Neural crest cell (in vitro differentiated cells): Measurements from ENCODE around the gene CLGN. TPM values are rescaled to one million over a fixed set of nuclear protein-coding genes. Genes with fewer than 3 reads are reported as not detected.
"Not testable (repeated sequence)": the region's sequence is repeated elsewhere in the genome, so short reads cannot be mapped to it uniquely, and the experiment has no call there.

Source experiments
- DNase-seq: peaks from one replicate; pipeline ENCODE4 v3.0.0; 2021; ENCODE audit warnings: low read depth, mixed read lengths, low spot score
- H3K27ac Mint-ChIP-seq: one replicate; pipeline ENCODE4 v1.8.0; 2021; ENCODE audit warnings: mild to moderate bottlenecking, mixed read lengths; ENCODE audit not compliant: unreplicated experiment
- H3K27me3 Mint-ChIP-seq: 2 replicates; pipeline ENCODE4 v1.8.0; 2021; ENCODE audit warnings: low read depth, mild to moderate bottlenecking, mixed read lengths
- H3K36me3 Mint-ChIP-seq: 2 replicates; pipeline ENCODE4 v1.8.0; 2021; ENCODE audit warnings: low read depth, mild to moderate bottlenecking, mixed read lengths
- H3K4me1 Mint-ChIP-seq: 2 replicates; pipeline ENCODE4 v1.8.0; 2021; ENCODE audit warnings: mixed read lengths
- H3K4me3 Mint-ChIP-seq: one replicate; pipeline ENCODE4 v1.8.0; 2021; ENCODE audit warnings: mild to moderate bottlenecking, mixed read lengths
- H3K9me3 Mint-ChIP-seq: 2 replicates; pipeline ENCODE4 v1.8.0; 2021; ENCODE audit warnings: mixed read lengths
- total RNA-seq: library from RNA; stranded (reverse); gene quantifications from 2 replicates; pipeline ENCODE4 v1.2.1, GENCODE V29; 2021
- TF ChIP-seq, protein P1 (sequence below): fragments of 200-600 bp; sonication (generic); conservative IDR thresholded peaks from 2 replicates; pipeline ENCODE4 v1.5.0; 2021; ENCODE audit warnings: antibody characterized with exemption, mild to moderate bottlenecking

Gene CLGN
- total RNA-seq, 1 donor from 2014 or later: 16.1 TPM

DNA sequence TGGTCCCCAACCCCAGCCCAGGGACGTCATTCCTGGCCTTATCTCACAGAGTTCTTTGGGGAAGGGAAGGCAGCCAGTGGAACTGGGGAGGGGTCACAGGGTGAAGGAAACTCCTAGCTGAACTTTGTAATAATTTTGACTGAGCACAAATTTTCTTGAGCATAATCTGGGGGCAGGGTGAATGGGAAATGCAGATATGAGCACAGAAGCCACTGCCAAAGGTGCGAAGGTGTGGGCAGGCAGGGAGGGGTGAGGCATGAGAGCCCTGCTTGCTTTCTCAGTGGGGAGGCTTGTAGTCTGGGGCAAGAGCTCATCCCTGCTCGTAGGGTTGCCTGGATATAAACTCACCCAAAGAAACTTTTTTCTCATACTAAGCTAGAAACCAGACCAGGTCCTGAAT, 35.7 kb upstream of the CLGN start:
- TF ChIP-seq, protein P1, sequence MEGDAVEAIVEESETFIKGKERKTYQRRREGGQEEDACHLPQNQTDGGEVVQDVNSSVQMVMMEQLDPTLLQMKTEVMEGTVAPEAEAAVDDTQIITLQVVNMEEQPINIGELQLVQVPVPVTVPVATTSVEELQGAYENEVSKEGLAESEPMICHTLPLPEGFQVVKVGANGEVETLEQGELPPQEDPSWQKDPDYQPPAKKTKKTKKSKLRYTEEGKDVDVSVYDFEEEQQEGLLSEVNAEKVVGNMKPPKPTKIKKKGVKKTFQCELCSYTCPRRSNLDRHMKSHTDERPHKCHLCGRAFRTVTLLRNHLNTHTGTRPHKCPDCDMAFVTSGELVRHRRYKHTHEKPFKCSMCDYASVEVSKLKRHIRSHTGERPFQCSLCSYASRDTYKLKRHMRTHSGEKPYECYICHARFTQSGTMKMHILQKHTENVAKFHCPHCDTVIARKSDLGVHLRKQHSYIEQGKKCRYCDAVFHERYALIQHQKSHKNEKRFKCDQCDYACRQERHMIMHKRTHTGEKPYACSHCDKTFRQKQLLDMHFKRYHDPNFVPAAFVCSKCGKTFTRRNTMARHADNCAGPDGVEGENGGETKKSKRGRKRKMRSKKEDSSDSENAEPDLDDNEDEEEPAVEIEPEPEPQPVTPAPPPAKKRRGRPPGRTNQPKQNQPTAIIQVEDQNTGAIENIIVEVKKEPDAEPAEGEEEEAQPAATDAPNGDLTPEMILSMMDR: no peak
- DNase-seq: no peak
- no peaks in the 10 kb centered on the region for H3K9me3 Mint-ChIP-seq
- no peak overlapping the region for H3K4me3 Mint-ChIP-seq
- no peaks in the 10 kb centered on the region for H3K36me3 Mint-ChIP-seq
- H3K27ac Mint-ChIP-seq: no peak overlapping the region
- H3K4me1 Mint-ChIP-seq: no peaks in the 10 kb centered on the region
- peaks cover 11% of the 10 kb centered on the region for H3K27me3 Mint-ChIP-seq

DNA sequence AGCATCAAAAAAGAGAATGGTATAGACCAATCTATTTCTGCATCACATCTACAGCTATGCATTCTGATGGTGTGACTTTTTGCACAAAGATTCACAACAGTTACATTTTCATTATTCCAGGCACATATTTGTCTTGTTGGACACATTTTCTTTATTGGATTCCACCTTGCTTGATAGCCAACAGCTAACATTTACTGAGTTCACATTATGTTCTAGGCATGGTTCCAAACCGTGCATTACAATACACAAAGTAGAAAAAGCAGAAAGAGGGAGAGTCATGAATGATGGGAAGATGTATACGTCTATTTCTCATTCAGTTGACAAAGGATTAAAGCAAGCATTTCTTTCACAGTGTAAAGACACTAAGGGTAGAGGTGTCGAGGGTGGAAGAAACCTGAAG, 22.9 kb upstream of the CLGN start:
- Mint-ChIP-seq H3K9me3 (peaks cover 2% of the 10 kb centered on the region), H3K27ac (no peak overlapping the region), H3K27me3 (peaks cover 13% of the 10 kb centered on the region), H3K4me1 (no peaks in the 10 kb centered on the region), H3K4me3 (no peak overlapping the region), H3K36me3 (no peaks in the 10 kb centered on the region)
- no peak for DNase-seq
- TF ChIP-seq, protein P1: no peak

- no peaks in the 10 kb centered on the region for H3K4me1 Mint-ChIP-seq
- TF ChIP-seq, protein P1: no peak
- no peaks in the 10 kb centered on the region for H3K36me3 Mint-ChIP-seq
- H3K9me3 Mint-ChIP-seq: peaks cover 2% of the 10 kb centered on the region
- no peak for DNase-seq
- peaks cover 6% of the 10 kb centered on the region for H3K27me3 Mint-ChIP-seq
- no peak overlapping the region for H3K4me3 Mint-ChIP-seq
- no peak overlapping the region for H3K27ac Mint-ChIP-seq
Observed at GRCh38 chr4:140448830-140449229, 21.4 kb upstream of the CLGN start.

GRCh38 chr4:140448162-140448561, 20.7 kb upstream of the CLGN start:
- H3K4me1 Mint-ChIP-seq: no peaks in the 10 kb centered on the region
- H3K4me3 Mint-ChIP-seq: no peak overlapping the region

DNA sequence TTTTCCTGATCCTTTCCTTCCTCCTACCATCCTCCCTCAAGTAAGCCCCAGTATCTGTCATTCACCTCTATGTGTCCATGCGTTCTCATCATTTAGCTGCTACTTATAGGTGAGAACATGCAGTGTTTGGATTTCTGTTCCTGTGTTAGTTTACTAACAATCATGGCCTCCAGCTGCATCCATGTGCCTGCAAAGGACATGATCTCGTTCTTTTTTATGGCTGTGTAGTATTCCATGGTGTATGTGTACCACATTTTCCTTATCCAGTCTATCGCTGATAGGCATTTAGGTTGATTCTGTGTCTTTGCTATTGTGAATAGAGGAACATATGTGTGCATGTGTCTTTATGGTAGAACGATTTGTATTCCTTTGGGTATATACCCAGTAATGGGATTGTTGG, 16.9 kb upstream of the CLGN start:
- not testable (repeated sequence) for H3K4me1 Mint-ChIP-seq, H3K4me3 Mint-ChIP-seq, H3K27ac Mint-ChIP-seq, H3K9me3 Mint-ChIP-seq, DNase-seq, H3K36me3 Mint-ChIP-seq, H3K27me3 Mint-ChIP-seq

More at GRCh38 chr4:140448162-140448561, 20.7 kb upstream of the CLGN start:
- Mint-ChIP-seq H3K36me3 (no peaks in the 10 kb centered on the region), H3K27me3 (peaks cover 3% of the 10 kb centered on the region), H3K9me3 (peaks cover 2% of the 10 kb centered on the region), H3K27ac (no peak overlapping the region)
- no peak for DNase-seq
- TF ChIP-seq, protein P1: no peak

GRCh38 chr4:140439644-140440142, 12.2 kb upstream of the CLGN start:
- H3K36me3 Mint-ChIP-seq: no peaks in the 10 kb centered on the region
- no peak for DNase-seq
- peaks cover 6% of the 10 kb centered on the region for H3K27me3 Mint-ChIP-seq
- H3K27ac Mint-ChIP-seq: no peak overlapping the region
- TF ChIP-seq, protein P1: no peak
- no peaks in the 10 kb centered on the region for H3K4me1 Mint-ChIP-seq
- H3K4me3 Mint-ChIP-seq: no peak overlapping the region
- no peaks in the 10 kb centered on the region for H3K9me3 Mint-ChIP-seq
